OCI-LY1 (cell line): ENCODE data around the gene ARMH4.

Experiments
- H2AFZ ChIP-seq: fragments of 200-600 bp; sonication (generic), shearing (Covaris generic); 2 replicates; pipeline ENCODE4 v1.6.0; 2014; ENCODE audit warnings: antibody characterized with exemption, mild to moderate bottlenecking, low read length
- H3F3A ChIP-seq: fragments of 200-600 bp; sonication (generic), shearing (Covaris generic); 2 replicates; pipeline ENCODE4 v1.6.0; 2014; ENCODE audit warnings: mild to moderate bottlenecking, antibody characterized with exemption, low read length, moderate library complexity; ENCODE audit not compliant: insufficient read depth
- H3K27ac ChIP-seq: fragments of 200-600 bp; sonication (generic); 2 replicates; pipeline ENCODE4 v1.5.1; 2014; ENCODE audit warnings: low read length, mixed run types, mild to moderate bottlenecking, low read depth; ENCODE audit not compliant: poor library complexity, severe bottlenecking
- H3K27me3 ChIP-seq: fragments of 200-600 bp; sonication (generic); 2 replicates; pipeline ENCODE4 v1.6.0; 2014; ENCODE audit warnings: antibody characterized with exemption, mild to moderate bottlenecking, low read length, moderate library complexity; ENCODE audit not compliant: insufficient read depth
- H3K36me3 ChIP-seq: fragments of 200-600 bp; sonication (generic); 2 replicates; pipeline ENCODE4 v1.6.1; 2014; ENCODE audit warnings: mild to moderate bottlenecking, antibody characterized with exemption, low read length, moderate library complexity, mixed read lengths; ENCODE audit not compliant: insufficient read depth
- H3K4me1 ChIP-seq: fragments of 200-600 bp; sonication (generic); 2 replicates; pipeline ENCODE4 v1.5.1; 2014; ENCODE audit warnings: mild to moderate bottlenecking, low read length, moderate library complexity; ENCODE audit not compliant: insufficient read depth, severe bottlenecking
- H3K4me2 ChIP-seq: fragments of 200-600 bp; sonication (generic), shearing (Covaris generic); 2 replicates; pipeline ENCODE4 v1.6.1; 2014; ENCODE audit warnings: low read length
- H3K4me3 ChIP-seq: fragments of 200-600 bp; sonication (generic); 2 replicates; pipeline ENCODE4 v1.5.1; 2014; ENCODE audit warnings: low read length, low read depth, mild to moderate bottlenecking, mixed read lengths; ENCODE audit not compliant: poor library complexity, severe bottlenecking
- H3K79me2 ChIP-seq: fragments of 200-600 bp; shearing (Covaris generic); 2 replicates; pipeline ENCODE4 v1.6.1; 2016; ENCODE audit warnings: mixed run types, low read length, mixed read lengths; ENCODE audit not compliant: insufficient read depth
- H3K9ac ChIP-seq: fragments of 200-600 bp; sonication (generic), shearing (Covaris generic); 2 replicates; pipeline ENCODE4 v1.6.1; 2014; ENCODE audit warnings: mild to moderate bottlenecking, low read length, mixed read lengths
- H3K9me2 ChIP-seq: fragments of 200-600 bp; sonication (generic), shearing (Covaris generic); 2 replicates; pipeline ENCODE4 v1.6.1; 2014; ENCODE audit warnings: low read depth, mild to moderate bottlenecking, low read length, mixed read lengths
- H3K9me3 ChIP-seq: fragments of 200-600 bp; shearing (Covaris generic); 2 replicates; pipeline ENCODE4 v1.6.1; 2014; ENCODE audit warnings: low read length, mixed read lengths
- H4K20me1 ChIP-seq: fragments of 200-600 bp; sonication (generic), shearing (Covaris generic); 2 replicates; pipeline ENCODE4 v1.6.0; 2016; ENCODE audit warnings: mild to moderate bottlenecking, low read length; ENCODE audit not compliant: insufficient read depth
- CTCF ChIP-seq: fragments of 200-600 bp; sonication (generic), shearing (Covaris generic); IDR thresholded peaks from 2 replicates; pipeline ENCODE4 v1.5.1; 2017; ENCODE audit warnings: mild to moderate bottlenecking, antibody characterized with exemption, low read length, moderate library complexity, mixed read lengths
- EZH2 ChIP-seq: fragments of 200-600 bp; sonication (generic), shearing (Covaris generic); IDR thresholded peaks from 2 replicates; pipeline ENCODE4 v1.8.0; 2017; ENCODE audit warnings: borderline replicate concordance, mixed run types, mild to moderate bottlenecking, antibody characterized with exemption, low read length, moderate library complexity, mixed read lengths

The ARMH4 gene

GRCh38 chr14:58152014-58152857 is at the start of gene ARMH4:
Gene ARMH4 (minus strand): TSS chr14:58152213. CDS start chr14:58139358, 12,855 bp downstream.
- Histone ChIP-seq H3K27ac (no peak within 1 kb of the TSS), H3K9me3 (no peaks in the 10 kb centered on the region), H3K4me2 (peak within 1 kb of the TSS; percentile 99), H3K79me2 (no peaks in the 10 kb centered on the region), H3K4me3 (peak within 1 kb of the TSS; percentile 69), H3K9me2 (no peaks in the 10 kb centered on the region), H3F3A (no peaks in the 10 kb centered on the region), H2AFZ (peak within 1 kb of the TSS; percentile 95; the same call in 1 of the 2 replicates), H3K36me3 (no peaks in the 10 kb centered on the region), H3K9ac (peak within 1 kb of the TSS; percentile 50; the same call in 1 of the 2 replicates), H4K20me1 (no peaks in the 10 kb centered on the region), H3K27me3 (peaks cover 3% of the 10 kb centered on the region; the same call in 1 of the 2 replicates), H3K4me1 (peaks cover 7% of the 10 kb centered on the region)
- TF ChIP-seq CTCF (no peak), EZH2 (no peak)

- H3K4me3 ChIP-seq = peak overlapping the region; percentile 97
- H3K4me2 ChIP-seq = peak overlapping the region; percentile 75
- H3K27me3 ChIP-seq = no peaks in the 10 kb centered on the region
- peak overlapping the region; percentile 56 for H3K27ac ChIP-seq
- no peak overlapping the region for H2AFZ ChIP-seq
- H3K4me1 ChIP-seq = peaks cover 21% of the 10 kb centered on the region
- no peaks in the 10 kb centered on the region for H3K9me3 ChIP-seq
- H3K9ac ChIP-seq = peak overlapping the region; percentile 94
- H3F3A ChIP-seq = no peaks in the 10 kb centered on the region
- H3K36me3 ChIP-seq = peaks cover 3% of the 10 kb centered on the region; the same call in 1 of the 2 replicates
- H4K20me1 ChIP-seq = no peaks in the 10 kb centered on the region
- TF ChIP-seq CTCF (no peak), EZH2 (no peak)
- H3K9me2 ChIP-seq = no peaks in the 10 kb centered on the region
- peaks cover 18% of the 10 kb centered on the region for H3K79me2 ChIP-seq
These were observed 48.8 kb upstream of the ARMH4 start for GRCh38 chr14:58200846-58201245.

- peak overlapping the region; percentile 56 for H3K27ac ChIP-seq
- H3K36me3 ChIP-seq = peaks cover 3% of the 10 kb centered on the region; the same call in 1 of the 2 replicates
- TF ChIP-seq EZH2 (no peak), CTCF (no peak)
- H3F3A ChIP-seq = no peaks in the 10 kb centered on the region
- peak overlapping the region; percentile 94 for H3K9ac ChIP-seq
- H3K4me3 ChIP-seq = peak overlapping the region; percentile 97
- H4K20me1 ChIP-seq = no peaks in the 10 kb centered on the region
- no peaks in the 10 kb centered on the region for H3K9me3 ChIP-seq
- H3K4me1 ChIP-seq = peaks cover 21% of the 10 kb centered on the region
- peaks cover 18% of the 10 kb centered on the region for H3K79me2 ChIP-seq
- no peak overlapping the region for H2AFZ ChIP-seq
- peak overlapping the region; percentile 75 for H3K4me2 ChIP-seq
- no peaks in the 10 kb centered on the region for H3K9me2 ChIP-seq
- H3K27me3 ChIP-seq = no peaks in the 10 kb centered on the region
These were observed 48.4 kb upstream of the ARMH4 start for GRCh38 chr14:58200480-58200841.
